ENCODE results near the gene SNCB. TPM values are rescaled to one million over a fixed set of nuclear protein-coding genes. Genes with fewer than 3 reads are reported as not detected.

The SNCB gene
- total and polyA plus RNA-seq, 4 donors = 0.02 TPM; not detected in 3

DNA sequence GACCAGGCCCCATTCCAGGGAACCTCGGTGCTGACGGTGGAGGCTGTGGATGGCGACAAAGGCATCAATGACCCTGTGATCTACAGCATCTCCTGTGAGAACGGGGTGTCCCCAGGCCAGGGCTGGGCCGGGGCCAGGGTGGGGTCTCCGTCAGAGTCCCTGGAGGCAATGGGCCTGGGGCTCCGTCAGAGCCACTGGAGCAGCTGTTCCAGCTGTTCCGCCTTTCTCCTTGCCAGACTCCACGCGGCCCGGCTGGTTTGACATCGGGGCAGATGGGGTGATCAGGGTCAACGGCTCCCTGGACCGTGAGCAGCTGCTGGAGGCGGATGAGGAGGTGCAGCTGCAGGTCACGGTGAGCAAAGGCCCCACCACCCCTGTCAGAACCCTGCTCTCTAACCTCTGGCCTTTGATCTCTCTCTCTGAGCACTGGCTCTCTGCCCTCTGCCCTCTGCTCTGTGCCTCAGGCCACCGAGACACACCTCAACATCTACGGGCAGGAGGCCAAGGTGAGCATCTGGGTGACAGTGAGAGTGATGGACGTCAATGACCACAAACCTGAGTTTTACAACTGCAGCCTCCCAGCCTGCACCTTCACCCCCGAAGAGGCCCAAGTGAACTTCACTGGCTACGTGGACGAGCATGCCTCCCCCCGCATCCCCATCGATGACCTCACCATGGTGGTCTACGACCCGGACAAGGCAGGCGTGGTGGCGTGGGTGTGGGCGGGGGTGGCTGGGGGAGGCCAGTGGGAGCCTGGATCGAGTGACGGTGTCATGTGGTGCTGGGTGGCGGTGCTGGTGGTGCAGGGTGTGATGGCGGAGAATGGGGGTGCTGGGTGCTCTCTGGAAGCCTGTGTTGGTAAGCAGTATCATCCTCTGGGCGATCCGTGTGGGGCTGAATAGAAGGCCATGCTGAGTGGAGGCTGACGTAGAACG, 54.6 kb downstream of the SNCB start:
- TF ChIP-seq, protein P1, sequence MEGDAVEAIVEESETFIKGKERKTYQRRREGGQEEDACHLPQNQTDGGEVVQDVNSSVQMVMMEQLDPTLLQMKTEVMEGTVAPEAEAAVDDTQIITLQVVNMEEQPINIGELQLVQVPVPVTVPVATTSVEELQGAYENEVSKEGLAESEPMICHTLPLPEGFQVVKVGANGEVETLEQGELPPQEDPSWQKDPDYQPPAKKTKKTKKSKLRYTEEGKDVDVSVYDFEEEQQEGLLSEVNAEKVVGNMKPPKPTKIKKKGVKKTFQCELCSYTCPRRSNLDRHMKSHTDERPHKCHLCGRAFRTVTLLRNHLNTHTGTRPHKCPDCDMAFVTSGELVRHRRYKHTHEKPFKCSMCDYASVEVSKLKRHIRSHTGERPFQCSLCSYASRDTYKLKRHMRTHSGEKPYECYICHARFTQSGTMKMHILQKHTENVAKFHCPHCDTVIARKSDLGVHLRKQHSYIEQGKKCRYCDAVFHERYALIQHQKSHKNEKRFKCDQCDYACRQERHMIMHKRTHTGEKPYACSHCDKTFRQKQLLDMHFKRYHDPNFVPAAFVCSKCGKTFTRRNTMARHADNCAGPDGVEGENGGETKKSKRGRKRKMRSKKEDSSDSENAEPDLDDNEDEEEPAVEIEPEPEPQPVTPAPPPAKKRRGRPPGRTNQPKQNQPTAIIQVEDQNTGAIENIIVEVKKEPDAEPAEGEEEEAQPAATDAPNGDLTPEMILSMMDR (IDR thresholded peaks at IDR 0.05; ENCODE audit: control extremely low read depth, extremely low read depth) = no peak
- Histone ChIP-seq H3K27ac (ENCODE audit: low read depth in 1 of 2, low read length in 1 of 2) (no peak overlapping the region), H3K4me3 (no peak overlapping the region), H3K9me3 (ENCODE audit: control insufficient read depth in 4 of 4, insufficient read depth in 3 of 4, low read length in 3 of 4) (no peaks in the 10 kb centered on the region), H3K4me1 (ENCODE audit: control insufficient read depth in 5 of 5, insufficient read depth in 5 of 5, low read length in 5 of 5) (no peaks in the 10 kb centered on the region), H3K9ac (ENCODE audit: insufficient read depth in 1 of 2, low read length in 2 of 2) (no peak overlapping the region), H3K27me3 (ENCODE audit: control insufficient read depth in 3 of 3, insufficient read depth in 3 of 3, low read length in 2 of 3) (no peaks in the 10 kb centered on the region), H3K36me3 (ENCODE audit: control insufficient read depth in 4 of 4, insufficient read depth in 4 of 4, low read length in 4 of 4) (no peaks in the 10 kb centered on the region)
- 85 to 91% methylated on average over 37 of the region's 37 CpGs for WGBS, 2 donors
- DNase-seq = no peak
- ATAC-seq (ENCODE audit: insufficient read depth, low FRiP score) = no peak

- H3K36me3 ChIP-seq (ENCODE audit: control insufficient read depth in 4 of 4, insufficient read depth in 4 of 4, low read length in 4 of 4) = no peaks in the 10 kb centered on the region
- no peaks in the 10 kb centered on the region for H3K4me1 ChIP-seq (ENCODE audit: control insufficient read depth in 5 of 5, insufficient read depth in 5 of 5, low read length in 5 of 5)
- no peak overlapping the region for H3K9ac ChIP-seq (ENCODE audit: insufficient read depth in 1 of 2, low read length in 2 of 2)
- ATAC-seq (ENCODE audit: insufficient read depth, low FRiP score) (no peak), DNase-seq (no peak)
- TF ChIP-seq, protein P1 (IDR thresholded peaks at IDR 0.05; ENCODE audit: control extremely low read depth, extremely low read depth) = no peak
- H3K27me3 ChIP-seq (ENCODE audit: control insufficient read depth in 3 of 3, insufficient read depth in 3 of 3, low read length in 2 of 3) = no peaks in the 10 kb centered on the region
- H3K9me3 ChIP-seq (ENCODE audit: control insufficient read depth in 4 of 4, insufficient read depth in 3 of 4, low read length in 3 of 4) = no peaks in the 10 kb centered on the region
- H3K27ac ChIP-seq (ENCODE audit: low read depth in 1 of 2, low read length in 1 of 2) = no peak overlapping the region
- H3K4me3 ChIP-seq = no peak overlapping the region
- 87 to 96% methylated on average over 14 of the region's 14 CpGs for WGBS, 2 donors
These were observed 55.3 kb downstream of the SNCB start for GRCh38 chr5:176575066-176575465.

DNA sequence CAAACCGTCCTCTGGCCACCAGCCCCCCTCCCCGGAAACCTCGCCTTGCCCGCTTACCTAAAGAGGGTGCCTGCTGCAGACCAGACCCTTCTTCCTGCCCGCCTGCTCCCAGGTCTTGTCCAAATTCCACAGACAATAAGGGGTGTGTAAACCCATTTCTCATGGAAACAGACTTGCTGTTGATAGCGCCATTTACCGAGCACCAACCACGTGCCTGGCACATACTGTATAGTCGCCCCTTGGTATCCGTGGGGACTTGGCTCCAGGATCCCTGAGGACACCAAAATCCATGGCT, 56.1 kb downstream of the SNCB start:
- Histone ChIP-seq H3K27me3 (ENCODE audit: control insufficient read depth in 3 of 3, insufficient read depth in 3 of 3, low read length in 2 of 3) (no peaks in the 10 kb centered on the region), H3K9me3 (ENCODE audit: control insufficient read depth in 4 of 4, insufficient read depth in 3 of 4, low read length in 3 of 4) (no peaks in the 10 kb centered on the region), H3K9ac (ENCODE audit: insufficient read depth in 1 of 2, low read length in 2 of 2) (no peak overlapping the region), H3K4me3 (no peak overlapping the region), H3K27ac (ENCODE audit: low read depth in 1 of 2, low read length in 1 of 2) (no peak overlapping the region), H3K36me3 (ENCODE audit: control insufficient read depth in 4 of 4, insufficient read depth in 4 of 4, low read length in 4 of 4) (no peaks in the 10 kb centered on the region), H3K4me1 (ENCODE audit: control insufficient read depth in 5 of 5, insufficient read depth in 5 of 5, low read length in 5 of 5) (no peaks in the 10 kb centered on the region)
- TF ChIP-seq, protein P1 (IDR thresholded peaks at IDR 0.05; ENCODE audit: control extremely low read depth, extremely low read depth) = no peak
- no peak for ATAC-seq (ENCODE audit: insufficient read depth, low FRiP score)
- 45 to 52% methylated on average over 10 of the region's 10 CpGs for WGBS, 2 donors
- DNase-seq = no peak
